Astrocyte (in vitro differentiated cells and primary cell): ENCODE data around the gene SUCNR1. TPM values are rescaled to one million over a fixed set of nuclear protein-coding genes. Genes with fewer than 3 reads are reported as not detected.
A peak's percentile ranks its signal among the peaks of the same experiment; 100 is the strongest.
"Not testable (repeated sequence)": the region's sequence is repeated elsewhere in the genome, so short reads cannot be mapped to it uniquely, and the experiment has no call there.

Experiments used
- DNase-seq: peaks from one replicate; pipeline ENCODE4 v3.0.0-alpha.2; 2010; ENCODE audit warnings: low read depth
- FAIRE-seq: peaks from 2 replicates; lab custom pipeline; 2011; peaks lifted over from hg19 to GRCh38; lab: Jason Lieb, UNC
- H2AFZ ChIP-seq: 2 replicates; pipeline ENCODE4 v1.6.0; 2012; ENCODE audit warnings: low read depth, low read length, inconsistent platforms
- H3K27ac ChIP-seq: 2 replicates; pipeline ENCODE4 v1.5.1; 2011; ENCODE audit warnings: low read depth, low read length, inconsistent platforms
- H3K27me3 ChIP-seq: 2 replicates; pipeline ENCODE4 v1.6.0; 2011; ENCODE audit warnings: low read length, inconsistent platforms; ENCODE audit not compliant: insufficient read depth
- H3K36me3 ChIP-seq: 2 replicates; pipeline ENCODE4 v1.5.1; 2011; ENCODE audit warnings: low read length, inconsistent platforms; ENCODE audit not compliant: insufficient read depth
- H3K4me1 ChIP-seq: 2 replicates; pipeline ENCODE4 v1.5.1; 2011; ENCODE audit warnings: low read length, inconsistent platforms; ENCODE audit not compliant: insufficient read depth
- H3K4me2 ChIP-seq: 2 replicates; pipeline ENCODE4 v1.6.0; 2012; ENCODE audit warnings: low read length, inconsistent platforms
- H3K4me3 ChIP-seq: 2 replicates; pipeline ENCODE4 v1.5.1; 2011; ENCODE audit warnings: low read depth, mild to moderate bottlenecking, low read length, inconsistent platforms; ENCODE audit not compliant: insufficient read depth
- H3K79me2 ChIP-seq: 2 replicates; pipeline ENCODE4 v1.6.0; 2012; ENCODE audit warnings: mild to moderate bottlenecking, low read length, inconsistent platforms; ENCODE audit not compliant: insufficient read depth
- H3K9ac ChIP-seq: 2 replicates; pipeline ENCODE4 v1.6.0; 2012; ENCODE audit warnings: mild to moderate bottlenecking, low read length, inconsistent platforms
- H3K9me3 ChIP-seq: 2 replicates; pipeline ENCODE4 v1.5.1; 2012; ENCODE audit warnings: low read depth, mild to moderate bottlenecking, low read length, inconsistent platforms; ENCODE audit not compliant: insufficient read depth
- H4K20me1 ChIP-seq: 2 replicates; pipeline ENCODE4 v1.6.0; 2012; ENCODE audit warnings: low read length, inconsistent platforms; ENCODE audit not compliant: insufficient read depth
- H3K27ac Mint-ChIP-seq: one replicate; pipeline ENCODE4 v1.8.0; 2021; ENCODE audit warnings: mild to moderate bottlenecking, mixed read lengths; ENCODE audit not compliant: unreplicated experiment
- H3K27me3 Mint-ChIP-seq: one replicate; pipeline ENCODE4 v1.8.0; 2021; ENCODE audit warnings: low read depth, mixed read lengths; ENCODE audit not compliant: unreplicated experiment
- H3K36me3 Mint-ChIP-seq: one replicate; pipeline ENCODE4 v1.8.0; 2021; ENCODE audit warnings: low read depth, mixed read lengths; ENCODE audit not compliant: unreplicated experiment
- H3K4me1 Mint-ChIP-seq: one replicate; pipeline ENCODE4 v1.8.0; 2021; ENCODE audit warnings: low read depth, mixed read lengths; ENCODE audit not compliant: unreplicated experiment
- H3K4me3 Mint-ChIP-seq: one replicate; pipeline ENCODE4 v1.8.0; 2021; ENCODE audit warnings: mild to moderate bottlenecking, moderate library complexity, mixed read lengths; ENCODE audit not compliant: unreplicated experiment
- H3K9me3 Mint-ChIP-seq: one replicate; pipeline ENCODE4 v1.8.0; 2021; ENCODE audit warnings: mild to moderate bottlenecking, mixed read lengths; ENCODE audit not compliant: unreplicated experiment
- EZH2 ChIP-seq: IDR thresholded peaks from 2 replicates; pipeline ENCODE4 v1.6.1; 2012; ENCODE audit warnings: mild to moderate bottlenecking, low read length, inconsistent platforms; ENCODE audit not compliant: insufficient read depth
- total RNA-seq: library from RNA; stranded (reverse); gene quantifications from 2 replicates; pipeline ENCODE4 v1.2.1, GENCODE V29; 2021
- TF ChIP-seq, protein P1 (sequence below): IDR thresholded peaks from 2 replicates; pipeline ENCODE4 v1.5.1; 2011; ENCODE audit warnings: low read depth, mild to moderate bottlenecking, inconsistent platforms, low read length, moderate library complexity; ENCODE audit not compliant: insufficient read depth

SUCNR1 gene
- total RNA-seq, 1 donor from 2014 or later = not detected

DNA sequence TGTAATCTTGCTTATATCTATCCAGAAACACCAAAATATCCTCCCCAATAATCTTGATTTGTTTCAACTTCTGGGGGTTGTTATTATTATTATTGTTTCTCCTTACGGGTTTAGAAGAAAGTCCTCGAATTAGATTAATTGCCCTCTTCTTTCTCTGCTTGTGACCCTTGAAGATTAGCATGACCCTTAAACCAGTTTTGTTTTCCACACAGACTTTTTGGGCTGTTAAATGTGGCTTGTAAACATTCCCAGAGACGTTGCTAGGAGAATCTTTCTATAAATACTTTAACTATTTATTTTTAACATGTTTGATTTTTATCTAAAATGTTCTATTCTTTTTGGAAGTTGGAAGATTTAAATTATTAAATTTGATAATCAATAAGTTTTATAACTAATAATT is 4.3 kb upstream of the SUCNR1 start:
- Mint-ChIP-seq H3K27me3 (no peaks in the 10 kb centered on the region), H3K4me3 (no peak overlapping the region), H3K4me1 (peaks cover 16% of the 10 kb centered on the region), H3K9me3 (peaks cover 5% of the 10 kb centered on the region), H3K27ac (no peak overlapping the region), H3K36me3 (no peaks in the 10 kb centered on the region)
- H3K9ac ChIP-seq = no peak overlapping the region
- no peaks in the 10 kb centered on the region for H3K9me3 ChIP-seq
- H3K4me1 ChIP-seq = peaks cover 4% of the 10 kb centered on the region
- H3K36me3 ChIP-seq = no peaks in the 10 kb centered on the region
- H3K27ac ChIP-seq = no peak overlapping the region
- no peak for TF ChIP-seq EZH2
- TF ChIP-seq, protein P1, sequence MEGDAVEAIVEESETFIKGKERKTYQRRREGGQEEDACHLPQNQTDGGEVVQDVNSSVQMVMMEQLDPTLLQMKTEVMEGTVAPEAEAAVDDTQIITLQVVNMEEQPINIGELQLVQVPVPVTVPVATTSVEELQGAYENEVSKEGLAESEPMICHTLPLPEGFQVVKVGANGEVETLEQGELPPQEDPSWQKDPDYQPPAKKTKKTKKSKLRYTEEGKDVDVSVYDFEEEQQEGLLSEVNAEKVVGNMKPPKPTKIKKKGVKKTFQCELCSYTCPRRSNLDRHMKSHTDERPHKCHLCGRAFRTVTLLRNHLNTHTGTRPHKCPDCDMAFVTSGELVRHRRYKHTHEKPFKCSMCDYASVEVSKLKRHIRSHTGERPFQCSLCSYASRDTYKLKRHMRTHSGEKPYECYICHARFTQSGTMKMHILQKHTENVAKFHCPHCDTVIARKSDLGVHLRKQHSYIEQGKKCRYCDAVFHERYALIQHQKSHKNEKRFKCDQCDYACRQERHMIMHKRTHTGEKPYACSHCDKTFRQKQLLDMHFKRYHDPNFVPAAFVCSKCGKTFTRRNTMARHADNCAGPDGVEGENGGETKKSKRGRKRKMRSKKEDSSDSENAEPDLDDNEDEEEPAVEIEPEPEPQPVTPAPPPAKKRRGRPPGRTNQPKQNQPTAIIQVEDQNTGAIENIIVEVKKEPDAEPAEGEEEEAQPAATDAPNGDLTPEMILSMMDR = no peak
- H3K4me2 ChIP-seq = no peak overlapping the region
- H3K79me2 ChIP-seq = no peaks in the 10 kb centered on the region
- no peak overlapping the region for H2AFZ ChIP-seq
- DNase-seq (no peak), FAIRE-seq (no peak)
- H3K4me3 ChIP-seq = no peak overlapping the region
- no peaks in the 10 kb centered on the region for H4K20me1 ChIP-seq
- no peaks in the 10 kb centered on the region for H3K27me3 ChIP-seq

- H3K9me3 ChIP-seq = no peaks in the 10 kb centered on the region
- no peak overlapping the region for H3K4me3 ChIP-seq
- no peak overlapping the region for H3K4me2 ChIP-seq
- Mint-ChIP-seq H3K27ac (no peak overlapping the region), H3K27me3 (no peaks in the 10 kb centered on the region), H3K4me3 (no peak overlapping the region), H3K4me1 (peaks cover 2% of the 10 kb centered on the region), H3K9me3 (no peaks in the 10 kb centered on the region), H3K36me3 (no peaks in the 10 kb centered on the region)
- no peak for DNase-seq
- H3K4me1 ChIP-seq = no peaks in the 10 kb centered on the region
- no peak overlapping the region for H3K9ac ChIP-seq
- no peaks in the 10 kb centered on the region for H3K27me3 ChIP-seq
- no peaks in the 10 kb centered on the region for H3K79me2 ChIP-seq
- FAIRE-seq = no peak
- H4K20me1 ChIP-seq = no peaks in the 10 kb centered on the region
- H3K27ac ChIP-seq = no peak overlapping the region
- H2AFZ ChIP-seq = peak overlapping the region; percentile 67
- H3K36me3 ChIP-seq = no peaks in the 10 kb centered on the region
- TF ChIP-seq, protein P1 = no peak
- TF ChIP-seq EZH2 = no peak
Observed at GRCh38 chr3:151871639-151872468, 1.6 kb upstream of the SUCNR1 start.

DNA sequence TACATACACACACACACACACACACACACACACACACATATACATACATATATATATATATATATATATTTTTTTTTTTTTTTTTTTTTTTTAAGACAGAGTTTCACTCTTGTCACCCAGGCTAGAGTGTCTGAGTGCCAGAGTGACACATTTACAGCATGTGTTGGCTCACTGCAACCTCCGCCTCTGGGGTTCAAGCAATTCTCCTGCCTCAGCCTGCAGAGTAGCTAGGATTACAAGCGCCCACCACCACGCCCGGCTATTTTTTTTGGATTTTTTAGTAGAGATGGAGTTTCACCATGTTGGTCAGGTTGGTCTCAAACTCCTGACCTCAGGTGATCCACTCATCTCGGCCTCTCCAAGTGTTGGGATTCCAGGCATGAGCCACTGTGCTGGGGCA is 636 bp downstream of the SUCNR1 start:
- H3K4me3 ChIP-seq, H3K4me1 Mint-ChIP-seq, H3K4me3 Mint-ChIP-seq, H3K27ac Mint-ChIP-seq, H3K36me3 ChIP-seq, H2AFZ ChIP-seq, DNase-seq, H3K27me3 Mint-ChIP-seq, H3K4me2 ChIP-seq, FAIRE-seq, H3K27me3 ChIP-seq, H4K20me1 ChIP-seq, H3K36me3 Mint-ChIP-seq, H3K4me1 ChIP-seq, H3K79me2 ChIP-seq, H3K9ac ChIP-seq, H3K9me3 ChIP-seq, H3K27ac ChIP-seq, H3K9me3 Mint-ChIP-seq: not testable (repeated sequence)
